ENCODE results near the gene REV3L. TPM values are rescaled to one million over a fixed set of nuclear protein-coding genes. Genes with fewer than 3 reads are reported as not detected.

REV3L gene
- total and polyA plus RNA-seq, 9 of the 15 experiments (the other 6 are each of a cell fraction or from before 2014, with no cell fraction given), result 5.5 to 24.4 (median 14.4) TPM

DNA sequence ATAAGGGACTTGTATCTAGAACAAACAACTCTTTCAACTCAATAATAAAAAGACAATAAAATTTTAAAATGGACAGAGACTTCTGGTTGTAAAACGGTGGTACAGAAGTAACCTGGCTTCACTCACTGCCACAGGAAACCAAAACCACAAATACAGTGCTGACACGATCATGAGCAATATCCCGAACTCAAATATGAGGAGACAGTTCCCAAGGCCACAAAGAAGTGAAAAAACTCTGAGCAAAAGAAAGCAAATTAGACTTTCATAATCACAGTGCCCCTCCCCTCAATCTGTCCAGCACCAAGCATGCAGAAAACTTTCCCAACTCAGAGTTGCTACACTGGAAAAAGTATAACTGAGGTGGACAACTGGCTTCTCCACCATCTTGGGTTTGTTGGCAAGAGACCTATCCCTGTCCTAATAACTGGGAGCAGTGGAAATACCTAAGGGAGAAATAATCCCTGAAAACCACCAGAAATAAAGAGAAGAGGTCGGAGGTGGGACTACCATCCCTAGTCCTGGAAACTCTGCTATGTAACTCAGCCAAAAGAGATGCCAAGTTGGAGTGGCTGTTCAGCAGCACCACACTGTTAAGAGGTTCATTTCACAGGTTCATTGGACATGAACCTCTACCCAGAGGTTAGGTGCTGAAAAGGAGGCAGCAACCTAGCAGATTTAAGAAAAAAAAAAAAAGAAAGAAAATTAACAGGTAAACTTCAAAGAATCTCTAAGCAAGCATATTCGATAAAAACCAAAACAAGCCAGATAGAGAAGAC lies 55.5 kb downstream of the REV3L start:
- H3K4me2 ChIP-seq (ENCODE audit: insufficient read depth, low read length), result no peak overlapping the region
- CTCF ChIA-PET (ENCODE audit: low intra/inter-chr PET ratio), result no interaction called here

DNA sequence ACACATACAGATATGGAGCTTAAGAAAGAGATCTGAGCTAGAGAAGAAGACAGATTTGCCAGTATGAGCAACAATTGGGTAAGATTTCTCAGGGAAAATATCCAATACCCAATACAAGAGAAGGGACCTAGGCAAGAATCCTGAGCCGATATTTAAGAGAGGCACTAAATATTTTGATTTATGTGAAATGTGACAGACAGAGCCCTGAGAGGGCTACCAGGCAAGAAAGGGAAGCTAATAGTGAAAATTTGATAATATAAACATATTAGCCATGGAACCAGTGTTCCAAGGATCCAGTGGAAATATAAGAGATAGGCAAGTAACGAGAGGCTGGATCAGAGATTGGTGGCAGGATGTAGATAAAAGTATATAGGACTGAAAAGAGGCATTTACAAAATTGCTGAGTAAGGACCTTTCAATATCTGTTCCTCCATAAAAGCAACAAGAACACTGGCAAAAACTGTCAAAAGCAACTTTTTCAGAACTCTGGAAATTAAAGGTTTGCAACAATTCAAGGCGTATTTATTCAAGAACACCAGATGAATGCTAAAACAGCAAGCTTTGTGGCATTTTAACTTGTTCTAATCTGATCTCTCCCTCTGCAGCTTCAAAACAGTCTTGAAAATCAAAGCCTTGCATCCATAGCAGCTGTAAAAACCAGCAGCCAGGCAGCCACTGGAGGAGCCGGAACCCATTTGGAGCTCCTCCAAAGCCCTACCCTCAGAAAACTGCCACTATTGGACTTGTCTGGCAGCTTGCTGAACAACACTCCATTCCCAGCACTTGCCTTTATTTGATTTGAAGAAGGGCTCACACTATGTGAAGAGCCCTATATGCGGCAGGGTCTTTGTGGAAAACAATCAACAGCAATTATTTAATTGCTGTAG lies 58.8 kb downstream of the REV3L start:
- Histone ChIP-seq H3K9ac (ENCODE audit: insufficient read depth in 1 of 2, low read depth in 2 of 2, low read length in 2 of 2) (no peak overlapping the region), H4K20me1 (replicated peaks; ENCODE audit: control insufficient read depth, insufficient read depth, low read length) (no peaks in the 10 kb centered on the region), H3K36me3 (ENCODE audit: control insufficient read depth, insufficient read depth, low read length) (no peaks in the 10 kb centered on the region), H3K4me1 (replicated peaks in 1 of 2; ENCODE audit: control insufficient read depth in 2 of 2, insufficient read depth in 2 of 2, low read length in 2 of 2) (peaks cover 17 to 22% of the 10 kb centered on the region in 2 experiments), H3K9me1 (ENCODE audit: control insufficient read depth, insufficient read depth, low read length) (no peaks in the 10 kb centered on the region), H3K27ac (ENCODE audit: extremely low read depth, low read depth, low read length) (no peak overlapping the region), H3K4me2 (ENCODE audit: insufficient read depth, low read length) (no peak overlapping the region), H3K79me2 (ENCODE audit: control insufficient read depth, insufficient read depth, low read length) (peaks cover 73% of the 10 kb centered on the region), H3K4me3 (no peak overlapping the region), H3K9me3 (replicated peaks; ENCODE audit: control insufficient read depth, insufficient read depth, low read depth, low read length) (peaks cover 3% of the 10 kb centered on the region; the same call in 1 of the 2 replicates), H3K27me3 (ENCODE audit: control insufficient read depth in 2 of 2, insufficient read depth in 2 of 2, low read length in 2 of 2) (no peaks in the 10 kb centered on the region), H2AFZ (ENCODE audit: low read depth, low read length) (no peak overlapping the region)
- no TSS peak for BruUV-seq (replicated peaks)
- POLR2A ChIA-PET, result interaction anchor here (0.7 to 1.5 kb wide), 5 partner anchors 12 to 603 kb away, joined by 3 to 4 read pairs (median 3); no protein-coding TSS in a partner anchor
- DNase-seq (ENCODE audit: extremely low read depth in 1 of 4, low spot score in 3 of 4) (peak in 2 of 4 experiments; percentile 20 to 37), ATAC-seq (peak; percentile 77), FAIRE-seq (no peak)
- CTCF ChIA-PET (ENCODE audit: low intra/inter-chr PET ratio), result no interaction called here
- 27% methylated on average over 5 of the region's 5 CpGs for WGBS (ENCODE audit: insufficient coverage, low coverage, missing lambda C conversion rate)
- intact Hi-C loops (cut with micrococcal nuclease), result no loop called here
- in situ Hi-C loops (cut with MboI), result no loop called here
- TF ChIP-seq NCOA4 (IDR thresholded peaks at IDR 0.05; ENCODE audit: partially characterized antibody) (no peak), RBFOX2 (IDR thresholded peaks at IDR 0.05; ENCODE audit: low read depth, low read length) (no peak), HIVEP1 (CRISPR knock-in tag; IDR thresholded peaks at IDR 0.05) (no peak)
- TF ChIP-seq, protein P1, sequence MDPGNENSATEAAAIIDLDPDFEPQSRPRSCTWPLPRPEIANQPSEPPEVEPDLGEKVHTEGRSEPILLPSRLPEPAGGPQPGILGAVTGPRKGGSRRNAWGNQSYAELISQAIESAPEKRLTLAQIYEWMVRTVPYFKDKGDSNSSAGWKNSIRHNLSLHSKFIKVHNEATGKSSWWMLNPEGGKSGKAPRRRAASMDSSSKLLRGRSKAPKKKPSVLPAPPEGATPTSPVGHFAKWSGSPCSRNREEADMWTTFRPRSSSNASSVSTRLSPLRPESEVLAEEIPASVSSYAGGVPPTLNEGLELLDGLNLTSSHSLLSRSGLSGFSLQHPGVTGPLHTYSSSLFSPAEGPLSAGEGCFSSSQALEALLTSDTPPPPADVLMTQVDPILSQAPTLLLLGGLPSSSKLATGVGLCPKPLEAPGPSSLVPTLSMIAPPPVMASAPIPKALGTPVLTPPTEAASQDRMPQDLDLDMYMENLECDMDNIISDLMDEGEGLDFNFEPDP (CRISPR knock-in tag; IDR thresholded peaks at IDR 0.05), result no peak

More for the DNA sequence above, 55.5 kb downstream of the REV3L start:
- in situ Hi-C loops (cut with MboI), result no loop called here
- FAIRE-seq, result no peak
- Histone ChIP-seq H3K4me3 (no peak overlapping the region), H3K79me2 (ENCODE audit: control insufficient read depth, insufficient read depth, low read length) (peaks cover 81% of the 10 kb centered on the region), H3K9me1 (ENCODE audit: control insufficient read depth, insufficient read depth, low read length) (peaks cover 2% of the 10 kb centered on the region), H3K4me1 (replicated peaks in 1 of 2; ENCODE audit: control insufficient read depth in 2 of 2, insufficient read depth in 2 of 2, low read length in 2 of 2) (peaks cover 17 to 18% of the 10 kb centered on the region in 2 experiments), H3K27me3 (ENCODE audit: control insufficient read depth in 2 of 2, insufficient read depth in 2 of 2, low read length in 2 of 2) (no peaks in the 10 kb centered on the region), H3K27ac (ENCODE audit: extremely low read depth, low read depth, low read length) (no peak overlapping the region), H3K9me3 (replicated peaks; ENCODE audit: control insufficient read depth, insufficient read depth, low read depth, low read length) (peaks cover 4% of the 10 kb centered on the region; the same call in 1 of the 2 replicates), H2AFZ (ENCODE audit: low read depth, low read length) (no peak overlapping the region), H3K36me3 (ENCODE audit: control insufficient read depth, insufficient read depth, low read length) (0 out of 3 replicates have a peak, but pooled peaks cover 2% of the 10 kb centered on the region), H3K9ac (ENCODE audit: insufficient read depth in 1 of 2, low read depth in 2 of 2, low read length in 2 of 2) (no peak overlapping the region), H4K20me1 (replicated peaks; ENCODE audit: control insufficient read depth, insufficient read depth, low read length) (no peaks in the 10 kb centered on the region)
- no peak for ATAC-seq
- BruUV-seq (replicated peaks), result no TSS peak
- intact Hi-C loops (cut with micrococcal nuclease), result no loop called here
- TF ChIP-seq RAD51 (IDR thresholded peaks at IDR 0.05; ENCODE audit: borderline replicate concordance, low read depth), result no peak
- no peak for TF ChIP-seq SRSF9 (IDR thresholded peaks at IDR 0.05; ENCODE audit: borderline replicate concordance, low read depth, low read length)
- no peak for DNase-seq (ENCODE audit: extremely low read depth in 1 of 4, low spot score in 3 of 4)
- WGBS (ENCODE audit: insufficient coverage, low coverage, missing lambda C conversion rate), result 70% methylated on average over 5 of the region's 5 CpGs
- POLR2A ChIA-PET, result no interaction called here
